Measurements from ENCODE around the gene RBBP6.

DNA sequence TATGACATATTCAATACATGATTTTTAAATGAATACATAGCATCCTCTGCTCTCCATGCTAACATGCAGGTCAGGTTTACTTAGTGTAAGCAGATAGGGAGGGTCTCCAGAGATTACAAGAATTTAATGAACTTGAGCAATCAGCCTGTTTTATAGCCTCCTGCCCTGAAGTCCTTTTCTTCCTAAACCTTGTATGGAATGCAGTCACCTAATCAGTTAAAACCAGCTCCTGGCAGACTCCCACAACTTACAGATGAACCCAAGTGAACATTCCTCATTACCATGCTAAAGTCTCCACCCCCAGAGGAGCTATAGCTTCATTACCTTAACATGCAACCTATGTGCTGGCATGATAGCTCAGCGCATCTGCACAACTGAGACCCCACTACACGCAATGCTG is 48.5 kb upstream of the RBBP6 start:
- TF ChIP-seq POLR2A (IDR thresholded peaks at IDR 0.05) = no peak
- TF ChIP-seq, protein P1, sequence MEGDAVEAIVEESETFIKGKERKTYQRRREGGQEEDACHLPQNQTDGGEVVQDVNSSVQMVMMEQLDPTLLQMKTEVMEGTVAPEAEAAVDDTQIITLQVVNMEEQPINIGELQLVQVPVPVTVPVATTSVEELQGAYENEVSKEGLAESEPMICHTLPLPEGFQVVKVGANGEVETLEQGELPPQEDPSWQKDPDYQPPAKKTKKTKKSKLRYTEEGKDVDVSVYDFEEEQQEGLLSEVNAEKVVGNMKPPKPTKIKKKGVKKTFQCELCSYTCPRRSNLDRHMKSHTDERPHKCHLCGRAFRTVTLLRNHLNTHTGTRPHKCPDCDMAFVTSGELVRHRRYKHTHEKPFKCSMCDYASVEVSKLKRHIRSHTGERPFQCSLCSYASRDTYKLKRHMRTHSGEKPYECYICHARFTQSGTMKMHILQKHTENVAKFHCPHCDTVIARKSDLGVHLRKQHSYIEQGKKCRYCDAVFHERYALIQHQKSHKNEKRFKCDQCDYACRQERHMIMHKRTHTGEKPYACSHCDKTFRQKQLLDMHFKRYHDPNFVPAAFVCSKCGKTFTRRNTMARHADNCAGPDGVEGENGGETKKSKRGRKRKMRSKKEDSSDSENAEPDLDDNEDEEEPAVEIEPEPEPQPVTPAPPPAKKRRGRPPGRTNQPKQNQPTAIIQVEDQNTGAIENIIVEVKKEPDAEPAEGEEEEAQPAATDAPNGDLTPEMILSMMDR (IDR thresholded peaks at IDR 0.05) = no peak

Data from lower leg skin (tissue), 3 donors.